NK-92 treated with Interleukin-12 subunit alpha and Interleukin-12 subunit beta, amount 100 ng/mL, for 24 hours (cell line): ENCODE results near the gene DOCK9.

Source experiments
- DNase-seq: peaks from one replicate; lab custom pipeline; 2025; lab: John Stamatoyannopoulos, UW

Gene DOCK9

GRCh38 chr13:98977568-98978265 is at the start of gene DOCK9:
DOCK9 (minus strand) TSS chr13:98978064; CDS start chr13:98977909, 155 bp downstream.
- DNase-seq: no peak

GRCh38 chr13:99027260-99027659 is 49.4 kb upstream of the DOCK9 start:
- no peak for DNase-seq

- DNase-seq: no peak
Measured at GRCh38 chr13:99022941-99023340, 45.1 kb upstream of the DOCK9 start.

GRCh38 chr13:99018418-99019180 is 40.7 kb upstream of the DOCK9 start:
- DNase-seq: no peak

GRCh38 chr13:99015606-99016490 is 38.0 kb upstream of the DOCK9 start:
- DNase-seq: no peak

GRCh38 chr13:99014522-99014921 is 36.7 kb upstream of the DOCK9 start:
- no peak for DNase-seq

- DNase-seq: no peak
Measured at GRCh38 chr13:99013951-99014350, 36.1 kb upstream of the DOCK9 start.

GRCh38 chr13:99012539-99012938 is 34.7 kb upstream of the DOCK9 start:
- DNase-seq: no peak

GRCh38 chr13:99009987-99010551 is 32.2 kb upstream of the DOCK9 start:
- DNase-seq: no peak

GRCh38 chr13:99008577-99008976 is 30.7 kb upstream of the DOCK9 start:
- no peak for DNase-seq

GRCh38 chr13:99007414-99007986 is 29.6 kb upstream of the DOCK9 start:
- DNase-seq: no peak

GRCh38 chr13:99005609-99006008 is 27.7 kb upstream of the DOCK9 start:
- no peak for DNase-seq

GRCh38 chr13:99004978-99005377 is 27.1 kb upstream of the DOCK9 start:
- no peak for DNase-seq

GRCh38 chr13:99003851-99004471 is 26.1 kb upstream of the DOCK9 start:
- DNase-seq: no peak

GRCh38 chr13:99003186-99003585 is 25.3 kb upstream of the DOCK9 start:
- DNase-seq: no peak

GRCh38 chr13:99002172-99002710 is 24.4 kb upstream of the DOCK9 start:
- no peak for DNase-seq

GRCh38 chr13:99000137-99000536 is 22.3 kb upstream of the DOCK9 start:
- no peak for DNase-seq

GRCh38 chr13:98999639-98999952 is 21.7 kb upstream of the DOCK9 start:
- DNase-seq: no peak

GRCh38 chr13:98998831-98999638 is 21.2 kb upstream of the DOCK9 start:
- DNase-seq: no peak
